ENCODE data around the gene USP10. TPM values are rescaled to one million over a fixed set of nuclear protein-coding genes. Genes with fewer than 3 reads are reported as not detected.
A peak's percentile ranks its signal among the peaks of the same experiment; 100 is the strongest.

The USP10 gene
- polyA plus RNA-seq, 3 donors, result 38.7 to 115 (median 90.9) TPM

DNA sequence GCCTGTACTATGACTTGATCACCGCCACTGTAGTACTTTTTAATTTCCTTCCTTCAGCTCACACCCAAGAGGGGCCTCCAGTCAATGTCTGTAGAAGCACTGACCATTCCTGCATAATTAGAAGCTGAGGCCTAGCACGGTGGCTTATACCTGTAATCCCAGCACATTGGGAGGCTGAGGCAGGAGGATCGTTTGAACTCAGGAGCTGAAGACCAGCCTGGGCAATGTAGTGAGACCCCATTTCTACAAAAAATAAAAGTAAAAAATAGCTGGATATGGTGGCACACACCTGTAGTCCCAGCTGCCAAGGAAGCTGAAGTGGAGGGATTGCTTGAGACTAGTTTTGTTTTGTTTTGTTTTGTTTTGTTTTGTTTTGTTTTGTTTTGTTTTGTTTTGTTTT lies 45.6 kb upstream of the USP10 start:
- Mint-ChIP-seq H3K4me1 (peaks cover 13% of the 10 kb centered on the region), H3K4me3 (no peak overlapping the region), H3K27ac (peak overlapping the region in 2 of 7 donors; percentile 10 to 42), H3K27me3 (ENCODE audit: low read depth in 3 of 3) (peaks cover 0 to 1% (median 0%) of the 10 kb centered on the region in 3 donors), H3K9me3 (peaks cover 0 to 3% (median 0%) of the 10 kb centered on the region in 7 donors), H3K36me3 (peaks cover 72 to 86% of the 10 kb centered on the region in 2 donors)
- H3K27me3 ChIP-seq (ENCODE audit: control insufficient read depth in 2 of 2, insufficient read depth in 2 of 2, low read length in 2 of 2), result no peaks in the 10 kb centered on the region
- H3K27ac ChIP-seq (ENCODE audit: low read depth in 1 of 2, low read length in 2 of 2), result no peak overlapping the region
- H3K9ac ChIP-seq (ENCODE audit: insufficient read depth, low read length, poor library complexity, severe bottlenecking), result no peak overlapping the region
- no peak overlapping the region for H3K4me2 ChIP-seq (replicated peaks; ENCODE audit: extremely low read depth, low read length, poor library complexity, severe bottlenecking)
- H3K9me3 ChIP-seq (replicated peaks in 1 of 2; ENCODE audit: control insufficient read depth in 1 of 2, insufficient read depth in 1 of 2, low read length in 2 of 2), result no peaks in the 10 kb centered on the region
- no peak for TF ChIP-seq CTCF (IDR thresholded peaks at IDR 0.05)
- H4K20me1 ChIP-seq (ENCODE audit: insufficient read depth, low read length), result peaks cover 93% of the 10 kb centered on the region
- peaks cover 76% of the 10 kb centered on the region for H3K79me2 ChIP-seq (ENCODE audit: insufficient read depth, low read length)
- peaks cover 68 to 82% of the 10 kb centered on the region in 2 donors for H3K36me3 ChIP-seq (replicated peaks in 1 of 2; ENCODE audit: control insufficient read depth in 1 of 2, insufficient read depth in 2 of 2, low read length in 2 of 2)
- H3K4me3 ChIP-seq (replicated peaks in 1 of 3; ENCODE audit: low read depth in 2 of 3, low read length in 3 of 3), result no peak overlapping the region
- 100% methylated on average over 1 of the region's 3 CpGs for WGBS (ENCODE audit: insufficient coverage)
- DNase-seq, result no peak
- no peak overlapping the region for H2AFZ ChIP-seq (ENCODE audit: insufficient read depth, low read depth, low read length, poor library complexity, severe bottlenecking)
- H3K4me1 ChIP-seq (ENCODE audit: control insufficient read depth in 1 of 2, insufficient read depth in 2 of 2, low read length in 2 of 2), result peaks cover 4 to 8% of the 10 kb centered on the region in 2 donors
- intact Hi-C loops (cut with micrococcal nuclease), result no loop called here

DNA sequence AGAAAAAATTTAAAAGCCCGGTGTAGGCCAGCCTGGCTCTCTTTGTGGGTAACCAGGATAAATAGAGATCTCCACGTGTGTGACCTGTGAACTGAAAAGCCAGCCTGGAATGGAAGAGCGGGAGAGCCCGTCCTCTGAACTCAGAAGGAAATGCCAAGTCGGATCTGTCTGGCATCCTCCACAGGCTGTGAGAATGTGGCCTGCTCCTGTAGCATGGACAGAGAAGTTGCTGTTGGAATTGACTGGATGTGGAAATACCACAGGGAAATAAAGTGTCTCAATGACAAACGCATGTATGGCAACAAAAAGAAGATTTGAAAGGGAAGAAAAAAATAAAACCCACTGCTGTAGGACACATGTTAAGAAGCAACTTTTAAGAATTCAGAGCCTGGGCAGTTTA lies 44.8 kb upstream of the USP10 start:
- intact Hi-C loops (cut with micrococcal nuclease), result no loop called here
- TF ChIP-seq CTCF (IDR thresholded peaks at IDR 0.05), result no peak
- Histone ChIP-seq H3K9ac (ENCODE audit: insufficient read depth, low read length, poor library complexity, severe bottlenecking) (no peak overlapping the region), H3K27ac (ENCODE audit: low read depth in 1 of 2, low read length in 2 of 2) (no peak overlapping the region), H2AFZ (ENCODE audit: insufficient read depth, low read depth, low read length, poor library complexity, severe bottlenecking) (no peak overlapping the region), H3K9me3 (replicated peaks in 1 of 2; ENCODE audit: control insufficient read depth in 1 of 2, insufficient read depth in 1 of 2, low read length in 2 of 2) (no peaks in the 10 kb centered on the region), H3K79me2 (ENCODE audit: insufficient read depth, low read length) (peaks cover 74% of the 10 kb centered on the region), H3K4me1 (ENCODE audit: control insufficient read depth in 1 of 2, insufficient read depth in 2 of 2, low read length in 2 of 2) (peaks cover 0 to under 1% of the 10 kb centered on the region in 2 donors), H3K27me3 (ENCODE audit: control insufficient read depth in 2 of 2, insufficient read depth in 2 of 2, low read length in 2 of 2) (no peaks in the 10 kb centered on the region), H3K4me3 (replicated peaks in 1 of 3; ENCODE audit: low read depth in 2 of 3, low read length in 3 of 3) (no peak overlapping the region), H3K4me2 (replicated peaks; ENCODE audit: extremely low read depth, low read length, poor library complexity, severe bottlenecking) (no peak overlapping the region), H4K20me1 (ENCODE audit: insufficient read depth, low read length) (peaks cover 93% of the 10 kb centered on the region), H3K36me3 (replicated peaks in 1 of 2; ENCODE audit: control insufficient read depth in 1 of 2, insufficient read depth in 2 of 2, low read length in 2 of 2) (peaks cover 76 to 90% of the 10 kb centered on the region in 2 donors)
- no peak for DNase-seq
- peaks cover 79 to 93% of the 10 kb centered on the region in 2 donors for H3K36me3 Mint-ChIP-seq
- H3K4me1 Mint-ChIP-seq, result peaks cover 6% of the 10 kb centered on the region
- peaks cover 0 to 1% (median 0%) of the 10 kb centered on the region in 3 donors for H3K27me3 Mint-ChIP-seq (ENCODE audit: low read depth in 3 of 3)
- peak overlapping the region in 1 of 7 donors; percentile 33 for H3K27ac Mint-ChIP-seq
- 73% methylated on average over 6 of the region's 6 CpGs for WGBS (ENCODE audit: insufficient coverage)
- H3K4me3 Mint-ChIP-seq, result no peak overlapping the region
- H3K9me3 Mint-ChIP-seq, result peaks cover 0 to 3% (median 0%) of the 10 kb centered on the region in 7 donors
